ENCODE results near the gene XPOT.

- TF ChIP-seq, protein P1, sequence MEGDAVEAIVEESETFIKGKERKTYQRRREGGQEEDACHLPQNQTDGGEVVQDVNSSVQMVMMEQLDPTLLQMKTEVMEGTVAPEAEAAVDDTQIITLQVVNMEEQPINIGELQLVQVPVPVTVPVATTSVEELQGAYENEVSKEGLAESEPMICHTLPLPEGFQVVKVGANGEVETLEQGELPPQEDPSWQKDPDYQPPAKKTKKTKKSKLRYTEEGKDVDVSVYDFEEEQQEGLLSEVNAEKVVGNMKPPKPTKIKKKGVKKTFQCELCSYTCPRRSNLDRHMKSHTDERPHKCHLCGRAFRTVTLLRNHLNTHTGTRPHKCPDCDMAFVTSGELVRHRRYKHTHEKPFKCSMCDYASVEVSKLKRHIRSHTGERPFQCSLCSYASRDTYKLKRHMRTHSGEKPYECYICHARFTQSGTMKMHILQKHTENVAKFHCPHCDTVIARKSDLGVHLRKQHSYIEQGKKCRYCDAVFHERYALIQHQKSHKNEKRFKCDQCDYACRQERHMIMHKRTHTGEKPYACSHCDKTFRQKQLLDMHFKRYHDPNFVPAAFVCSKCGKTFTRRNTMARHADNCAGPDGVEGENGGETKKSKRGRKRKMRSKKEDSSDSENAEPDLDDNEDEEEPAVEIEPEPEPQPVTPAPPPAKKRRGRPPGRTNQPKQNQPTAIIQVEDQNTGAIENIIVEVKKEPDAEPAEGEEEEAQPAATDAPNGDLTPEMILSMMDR (IDR thresholded peaks at IDR 0.05): no peak
- TF ChIP-seq EZH2 (IDR thresholded peaks at IDR 0.05; ENCODE audit: borderline replicate concordance, insufficient read depth, low read depth, low read length, poor library complexity, severe bottlenecking): no peak
Measured at GRCh38 chr12:64387197-64387816, 16.9 kb upstream of the XPOT start.

Data from B cell (primary cell).